Inferior parietal cortex (tissue), 1 donor: Measurements from ENCODE around the gene EFCAB11.

ENCODE experiments used
- DNase-seq: peaks from one replicate; pipeline ENCODE4 v3.0.0-alpha.2; 2016; ENCODE audit errors: extremely low spot score

EFCAB11 gene

DNA sequence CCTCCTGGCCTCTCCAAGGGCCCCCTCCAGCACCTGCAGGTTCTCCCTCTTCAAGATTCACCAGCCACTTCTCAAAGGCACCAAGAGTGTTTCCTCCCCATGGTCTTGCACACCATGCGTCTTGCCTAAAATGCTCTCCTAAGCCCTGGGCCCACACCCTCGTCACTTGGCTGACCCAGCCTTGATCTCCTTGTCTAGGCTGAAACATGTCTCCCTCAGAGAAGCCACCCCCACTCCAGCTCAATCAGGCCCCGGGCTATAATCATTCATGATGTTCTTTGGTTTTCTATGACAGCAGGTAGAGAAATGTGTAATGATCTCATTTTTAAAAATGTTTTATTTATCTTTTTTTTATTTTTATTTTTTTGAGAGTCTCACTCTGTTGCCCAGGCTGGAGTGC is 88.1 kb downstream of the EFCAB11 start:
- DNase-seq: no peak

DNA sequence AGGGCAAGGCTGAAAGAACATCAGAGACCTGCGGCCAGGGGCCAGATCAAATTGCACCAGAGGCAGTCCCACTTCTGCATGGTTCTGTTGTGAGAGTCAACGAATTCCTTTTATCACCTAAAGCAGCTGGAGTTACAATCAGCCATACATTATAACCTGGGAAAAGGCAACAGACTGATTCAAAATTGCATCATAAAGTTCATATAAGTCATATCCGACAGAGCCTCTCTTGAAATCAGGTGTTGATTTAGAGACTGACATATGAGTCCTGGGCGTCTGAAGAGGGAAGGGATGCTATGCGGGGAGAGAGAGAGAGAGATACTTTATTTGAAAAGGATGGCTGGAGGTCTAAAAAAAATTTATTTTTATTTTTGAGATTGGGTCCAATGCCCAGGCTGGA is 89.4 kb downstream of the EFCAB11 start:
- DNase-seq: no peak

DNA sequence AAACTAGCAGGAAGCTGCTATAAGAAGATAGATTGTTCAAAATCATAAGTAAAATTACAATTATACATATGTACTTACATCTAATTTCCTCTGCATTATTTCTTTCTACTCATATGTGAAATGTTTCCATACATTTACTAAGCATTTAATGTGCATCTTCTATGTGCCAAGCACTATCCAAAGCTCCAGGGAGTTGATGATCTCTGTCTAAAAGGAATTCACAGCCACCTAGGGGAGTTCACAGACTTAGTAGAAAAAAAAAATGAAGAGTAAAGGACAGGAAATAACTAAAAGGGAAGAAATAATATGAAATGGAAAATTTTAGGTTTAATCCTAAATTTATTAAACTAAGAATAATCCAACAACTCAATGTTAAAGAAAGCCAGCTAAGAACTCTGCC is 91.7 kb downstream of the EFCAB11 start:
- no peak for DNase-seq

DNA sequence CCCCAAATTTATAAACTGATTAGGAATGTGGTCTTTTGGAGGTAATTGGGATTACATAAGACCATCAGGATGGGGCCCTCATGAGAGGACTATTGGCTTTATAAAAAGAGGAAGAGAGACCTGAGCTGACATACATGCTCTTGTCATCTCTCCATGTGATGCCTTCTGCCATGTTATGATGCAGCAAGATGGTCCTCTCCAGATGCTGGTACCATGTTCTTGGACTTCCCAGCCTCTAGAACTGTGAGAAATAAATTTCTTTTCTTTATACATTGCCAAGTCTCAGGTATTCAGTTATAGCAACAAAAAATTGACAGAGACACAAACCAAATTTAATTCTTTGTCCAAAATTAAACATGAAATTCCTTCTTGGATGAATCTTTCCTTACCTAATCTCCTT is 92.9 kb downstream of the EFCAB11 start:
- no peak for DNase-seq

DNA sequence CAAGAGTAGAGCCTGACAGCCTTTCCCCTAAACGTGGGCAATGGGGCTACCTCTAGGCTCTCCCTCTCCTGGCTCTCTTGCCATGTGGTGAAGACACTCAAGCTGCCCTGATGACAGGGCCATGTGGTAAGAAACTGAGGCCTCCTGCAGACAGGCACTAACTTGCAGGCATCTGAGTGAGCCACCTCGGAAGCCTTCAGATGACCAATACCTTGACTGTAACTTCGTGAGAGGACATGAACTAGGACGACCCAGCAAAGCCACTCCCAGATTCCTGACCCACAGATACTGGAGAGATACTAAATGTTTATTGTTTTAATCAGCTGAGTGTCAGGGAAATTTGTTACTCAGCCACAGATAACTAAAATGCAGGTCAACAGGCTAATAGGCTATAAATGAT is 96.4 kb downstream of the EFCAB11 start:
- DNase-seq: no peak

DNA sequence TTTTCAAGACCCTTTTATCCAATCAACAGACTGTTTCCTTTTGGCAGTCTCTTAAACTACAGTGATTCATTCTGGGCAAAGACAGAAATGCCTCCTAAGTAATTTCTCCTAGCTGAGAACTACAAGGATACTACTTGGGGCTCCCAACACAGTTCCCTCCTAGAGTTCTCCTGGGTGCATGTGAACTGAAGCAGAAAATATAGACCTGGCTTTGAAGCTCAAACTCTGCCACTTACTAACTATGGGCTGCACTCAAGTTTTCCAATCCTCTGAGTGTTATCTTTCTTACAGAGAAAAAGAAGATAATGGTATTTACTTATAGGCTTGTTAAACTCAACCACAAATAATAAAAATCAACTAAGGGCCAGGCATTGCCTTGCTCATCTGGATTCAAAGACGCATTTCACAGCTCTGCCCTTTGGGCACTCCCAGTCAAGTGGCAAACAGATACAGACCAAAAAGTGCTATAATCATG is 97.6 kb downstream of the EFCAB11 start:
- no peak for DNase-seq

DNA sequence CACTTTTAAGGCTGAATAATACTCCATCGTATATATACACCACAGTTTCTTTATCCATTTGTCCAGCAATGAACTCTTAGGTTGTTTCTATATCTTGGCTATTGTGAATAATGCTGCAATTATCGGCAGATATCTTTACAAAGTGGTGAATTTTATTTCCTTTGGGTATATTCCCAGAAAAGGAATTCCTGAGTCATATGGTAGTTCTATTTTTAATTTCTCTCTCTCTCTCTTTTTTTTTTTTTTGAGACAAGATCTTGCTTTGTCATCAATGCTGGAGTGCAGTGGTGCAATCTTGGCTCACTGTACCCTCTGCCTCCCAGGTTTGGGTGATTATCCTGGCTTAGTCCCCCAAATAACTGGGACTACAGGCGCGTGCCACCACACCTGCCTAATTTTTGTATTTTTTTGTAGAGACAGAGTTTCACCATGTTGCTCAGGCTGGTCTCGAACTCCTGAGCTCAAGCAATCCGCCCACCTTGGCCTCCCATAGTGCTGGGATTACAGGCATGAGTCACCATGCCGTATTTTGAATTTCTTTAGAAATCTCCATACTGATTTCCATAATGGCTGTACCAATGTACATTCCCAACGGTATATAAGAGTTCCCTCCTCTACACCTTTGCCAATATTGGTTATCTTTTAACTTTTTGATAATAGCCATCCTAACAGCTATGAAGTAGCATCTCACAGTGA is 98.4 kb downstream of the EFCAB11 start:
- DNase-seq: no peak

DNA sequence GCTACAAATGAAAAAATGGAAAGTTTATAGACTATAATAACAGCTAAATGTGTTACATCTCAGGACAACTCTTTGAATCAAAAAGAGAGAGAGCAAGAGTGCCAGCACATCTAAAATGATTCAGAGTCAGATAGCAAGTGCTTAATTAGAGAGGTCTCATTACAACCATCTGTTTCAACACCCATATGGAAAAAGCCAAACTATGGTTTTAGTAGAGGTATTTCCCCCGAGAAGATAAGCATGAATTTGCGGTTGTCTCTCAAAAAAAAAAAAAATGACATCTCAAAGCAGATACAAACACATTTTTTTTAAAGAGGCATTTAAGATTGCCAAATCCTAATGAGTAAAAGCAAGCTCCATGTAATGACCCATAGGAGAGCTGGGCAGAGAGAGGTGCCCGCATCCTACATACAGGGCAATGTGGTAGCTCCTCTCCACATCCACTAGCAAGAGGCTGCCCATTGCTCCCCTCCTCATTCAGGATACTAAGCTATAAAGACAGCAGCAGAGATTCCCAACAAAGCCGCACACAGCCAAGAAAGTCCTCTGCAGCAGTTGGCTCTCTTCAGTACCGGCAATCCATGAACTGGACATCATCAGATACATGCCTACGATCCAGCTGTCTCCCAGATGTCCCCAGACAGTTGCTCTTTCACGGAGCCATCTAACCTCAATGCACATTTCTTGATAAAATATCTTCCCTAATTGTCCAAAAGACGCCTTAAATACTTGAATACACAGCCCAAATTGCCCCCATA is 100.4 kb downstream of the EFCAB11 start:
- DNase-seq: no peak

DNA sequence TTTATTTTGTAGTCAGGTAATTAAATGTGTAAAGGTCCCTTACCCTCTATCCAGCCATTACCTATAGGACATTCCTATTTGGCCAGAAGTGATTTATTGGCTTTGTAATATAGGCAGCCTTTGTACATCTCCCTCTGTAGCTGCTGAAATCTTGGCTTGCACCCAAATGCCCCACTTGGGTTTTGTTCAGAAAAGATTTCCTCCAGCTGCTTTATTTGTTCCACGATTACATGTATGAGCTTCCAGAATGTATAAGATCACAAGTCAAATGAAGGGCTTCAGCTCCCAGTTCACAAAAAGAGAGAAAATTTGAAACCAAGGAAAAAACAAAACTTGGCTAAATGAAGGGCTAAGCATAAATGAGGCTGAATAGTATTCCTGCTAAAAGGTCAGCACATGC is 103.4 kb downstream of the EFCAB11 start:
- DNase-seq: no peak

DNA sequence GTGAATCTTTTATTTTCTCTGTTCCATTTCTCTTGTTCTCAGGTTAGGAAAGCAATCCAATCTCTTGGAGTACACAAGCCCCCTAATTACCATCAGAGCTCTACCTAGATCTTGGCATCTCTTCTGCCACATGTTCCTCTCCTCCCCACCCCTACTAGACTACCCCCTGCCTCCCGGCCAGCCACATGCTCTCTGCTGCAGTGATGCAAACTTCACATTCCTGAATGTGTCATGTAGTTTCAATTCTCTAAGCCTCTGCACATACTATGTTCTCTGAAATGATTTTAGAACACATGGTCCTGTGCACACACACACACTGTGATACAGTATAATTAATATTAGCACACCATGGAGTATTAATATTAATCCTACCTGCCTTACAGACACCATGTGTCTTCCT is 104.6 kb downstream of the EFCAB11 start:
- no peak for DNase-seq

DNA sequence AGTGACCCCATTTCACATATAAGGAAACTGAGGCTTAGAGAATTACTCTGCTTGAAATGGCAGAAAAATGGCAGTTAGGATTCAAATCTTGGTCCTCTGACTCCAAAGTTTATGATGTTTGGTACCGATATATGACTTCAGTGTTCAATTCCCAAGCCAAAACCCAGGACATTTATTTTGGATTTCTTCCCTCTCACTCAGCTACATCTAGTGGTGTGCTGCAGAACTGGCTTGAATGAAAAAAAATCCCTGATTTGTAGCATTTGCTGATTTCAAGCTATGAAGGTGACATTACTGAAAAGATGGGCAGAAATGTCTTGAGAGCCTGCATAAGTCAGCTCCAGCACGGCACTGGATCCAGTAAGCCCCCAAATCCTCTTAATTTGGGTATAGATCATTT is 106.4 kb downstream of the EFCAB11 start:
- DNase-seq: peak; percentile 15

DNA sequence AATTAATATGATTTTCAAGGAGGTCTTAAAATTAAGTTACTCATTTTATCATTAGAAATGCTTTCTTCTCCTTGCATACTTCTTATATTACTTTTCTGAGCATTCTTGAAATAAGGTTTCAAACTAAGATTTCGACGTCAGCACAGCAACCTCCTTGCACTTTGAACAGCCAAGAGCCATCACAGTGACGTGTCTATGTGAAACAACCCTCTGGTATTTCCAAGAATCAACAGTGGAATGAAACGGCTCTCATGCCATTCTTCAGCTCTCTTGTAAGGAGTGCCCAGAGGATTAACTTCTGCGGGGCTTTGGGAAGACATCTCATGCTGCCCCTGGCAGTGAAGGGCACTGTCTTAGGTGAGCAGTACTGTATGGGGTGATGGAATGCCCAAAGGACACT is 109.2 kb downstream of the EFCAB11 start:
- DNase-seq: no peak

DNA sequence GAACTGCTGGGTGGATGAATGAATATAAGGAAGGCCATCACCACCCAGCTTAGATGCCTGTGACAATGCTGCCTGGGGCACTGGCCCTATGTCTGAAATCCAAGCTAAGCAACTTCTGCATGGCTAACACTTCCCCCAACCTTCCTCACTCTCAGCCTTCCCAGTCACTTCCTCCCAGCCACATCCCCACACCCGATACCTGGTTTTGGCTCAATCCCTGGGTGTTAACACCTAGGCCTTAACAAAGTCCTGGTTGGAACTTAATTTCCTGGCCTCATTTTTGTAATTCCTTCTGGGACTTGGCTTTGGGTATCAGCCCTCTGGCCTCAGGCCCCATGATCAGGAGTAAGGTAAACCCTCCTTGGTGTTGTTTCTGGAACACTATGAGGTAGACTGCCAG is 110.0 kb downstream of the EFCAB11 start:
- no peak for DNase-seq

DNA sequence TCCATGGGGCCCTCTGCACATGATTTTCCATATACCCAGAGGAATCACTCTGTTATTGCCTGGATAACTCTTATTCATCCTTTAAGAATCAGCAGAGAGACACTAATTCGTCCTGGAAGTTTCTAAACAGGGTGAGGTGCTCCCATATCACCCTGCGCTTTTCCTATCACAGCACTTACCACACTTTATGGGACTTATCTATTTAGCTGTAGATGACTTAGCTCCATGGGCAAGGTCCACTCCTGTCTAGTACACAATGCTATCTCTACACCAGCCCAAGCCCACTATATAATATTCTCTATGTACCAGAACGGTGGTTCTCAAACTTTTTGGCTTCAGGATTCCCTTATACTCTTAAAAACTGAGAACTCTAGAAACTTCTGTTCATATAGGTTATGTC is 111.7 kb downstream of the EFCAB11 start:
- DNase-seq: no peak

DNA sequence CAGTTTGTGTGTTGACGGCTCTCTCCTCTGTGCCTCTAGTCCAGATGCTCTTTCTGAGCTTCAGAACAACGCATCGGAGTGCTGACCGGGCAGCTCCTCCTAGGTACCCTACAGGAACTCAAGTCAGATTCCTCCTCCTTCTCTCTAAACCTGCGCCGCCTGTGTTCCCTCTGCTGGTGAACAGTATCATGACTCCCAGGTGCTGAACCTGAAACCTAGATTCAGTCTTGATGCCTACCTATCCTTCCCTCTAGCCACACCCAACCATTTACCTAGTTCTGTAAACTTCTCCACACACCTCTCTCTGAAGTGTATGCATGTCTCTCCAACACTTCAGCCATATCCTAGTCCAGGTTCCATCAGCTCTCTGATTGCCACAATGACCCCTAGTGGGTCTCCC is 112.7 kb downstream of the EFCAB11 start:
- DNase-seq: no peak

DNA sequence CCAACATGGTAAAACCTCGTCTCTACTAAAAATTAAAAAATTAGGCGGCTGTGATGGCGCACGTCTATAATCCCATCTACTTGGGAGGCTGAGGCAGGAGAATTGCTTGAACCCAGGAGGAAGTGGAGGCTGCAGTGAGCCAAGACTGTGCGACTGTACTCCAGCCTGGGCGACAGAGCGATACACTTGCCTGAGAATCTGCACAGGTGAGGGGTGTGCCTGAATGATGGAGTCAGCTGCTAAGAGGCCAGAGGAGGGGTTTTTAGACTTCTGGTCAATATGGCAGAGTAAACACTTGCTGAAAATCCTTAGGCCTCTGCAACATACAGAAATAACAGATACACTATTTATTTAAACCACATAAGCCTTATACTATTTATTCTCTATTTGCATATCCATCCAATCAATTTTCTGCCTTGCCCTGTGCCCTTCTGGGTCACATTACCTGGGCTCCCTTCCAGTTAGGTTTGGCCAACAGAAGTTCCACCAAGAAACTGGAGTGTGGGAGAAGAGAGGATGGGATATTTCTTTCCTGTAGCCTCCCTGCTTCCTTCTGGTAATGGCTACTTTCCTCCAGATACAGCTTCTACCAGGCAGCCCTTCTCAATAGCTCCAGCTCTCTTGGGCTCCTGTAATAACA is 117.6 kb downstream of the EFCAB11 start:
- no peak for DNase-seq

DNA sequence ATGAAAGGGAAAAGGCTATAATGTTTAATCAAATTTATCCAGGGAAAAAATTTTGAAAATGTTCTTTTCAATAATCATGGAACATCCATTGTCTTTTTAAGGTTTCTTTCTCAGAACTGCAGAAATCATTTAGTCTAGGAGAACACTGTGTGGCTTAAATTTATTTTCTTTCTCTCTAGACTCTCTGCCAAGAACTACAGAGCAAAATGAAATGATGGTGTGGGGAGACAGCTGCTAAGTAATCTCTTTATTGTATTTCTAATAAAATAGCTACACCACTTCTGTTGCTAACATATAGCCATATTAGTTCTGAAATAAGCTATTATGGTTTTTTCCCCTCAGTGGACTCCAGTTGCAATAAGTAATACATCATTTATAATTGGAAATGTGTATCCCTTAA is 120.9 kb downstream of the EFCAB11 start:
- DNase-seq: no peak

DNA sequence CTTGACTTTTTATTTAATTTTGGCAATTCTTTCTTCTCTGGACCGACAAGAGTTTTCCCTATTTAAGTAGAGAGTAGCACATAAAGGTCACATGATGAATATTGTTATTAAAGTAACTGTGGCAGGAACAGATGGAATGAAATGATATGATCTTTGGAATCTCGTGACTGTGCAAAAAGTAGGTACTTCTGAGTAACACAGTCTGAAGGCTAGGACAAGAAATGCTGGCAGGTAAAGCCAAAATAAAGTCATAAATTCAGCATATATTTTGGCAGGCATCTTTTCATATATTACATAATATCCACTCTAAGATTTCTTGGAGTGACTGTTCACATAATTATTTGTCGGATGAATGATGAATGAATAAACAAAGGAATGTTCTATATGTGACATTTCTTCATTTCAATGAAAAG is 121.4 kb downstream of the EFCAB11 start:
- DNase-seq: no peak

DNA sequence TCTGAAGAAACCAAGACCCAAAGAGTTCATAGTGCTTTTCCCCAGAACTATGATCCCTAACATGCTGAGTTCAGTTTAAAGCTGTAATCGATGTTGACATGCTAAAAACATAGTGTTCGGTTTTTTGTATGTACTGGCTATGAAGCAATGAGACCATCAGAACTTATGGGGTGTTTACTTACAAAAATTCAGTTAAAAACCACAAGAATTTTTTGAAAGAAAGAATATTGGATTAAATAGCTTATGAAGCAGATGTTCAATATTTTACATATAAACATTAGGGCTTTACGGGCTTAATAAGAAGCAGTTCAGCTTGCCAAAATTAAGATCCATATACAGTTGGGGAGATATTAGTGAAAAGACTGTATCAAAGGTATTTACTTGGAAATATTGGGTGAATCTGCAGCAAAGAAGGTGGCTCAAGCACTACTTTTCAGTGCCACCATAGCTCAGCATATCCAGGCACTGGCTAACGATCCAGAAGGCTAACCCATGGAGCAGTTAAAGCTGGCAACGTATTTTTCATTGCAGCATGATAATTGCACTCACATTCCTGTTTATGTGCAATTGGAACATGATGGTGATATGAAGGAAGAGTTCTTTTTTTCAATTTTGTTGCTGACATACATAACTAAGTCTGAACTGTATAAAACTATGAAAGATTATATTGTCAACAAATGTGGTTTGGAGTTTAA is 125.9 kb downstream of the EFCAB11 start:
- DNase-seq: no peak

DNA sequence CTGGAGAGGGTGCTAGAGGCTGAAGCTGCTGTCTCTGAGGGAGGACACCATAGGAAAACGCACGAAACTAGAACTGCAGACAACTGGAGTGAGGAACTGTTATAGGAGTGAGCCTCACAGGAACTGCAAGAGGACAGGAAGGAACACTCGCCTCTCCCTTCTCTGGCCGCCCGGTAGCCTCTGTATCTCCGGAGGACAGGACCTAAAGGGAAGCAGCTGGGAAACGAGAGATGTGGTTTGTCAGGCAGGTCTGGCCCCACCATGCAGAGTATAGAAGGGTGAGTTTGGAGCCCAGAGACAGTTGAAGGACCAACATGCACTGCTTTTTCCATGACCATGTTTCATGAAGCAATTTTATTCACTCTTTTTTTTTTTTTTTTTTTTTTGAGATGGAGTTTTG is 127.3 kb downstream of the EFCAB11 start:
- DNase-seq: no peak

DNA sequence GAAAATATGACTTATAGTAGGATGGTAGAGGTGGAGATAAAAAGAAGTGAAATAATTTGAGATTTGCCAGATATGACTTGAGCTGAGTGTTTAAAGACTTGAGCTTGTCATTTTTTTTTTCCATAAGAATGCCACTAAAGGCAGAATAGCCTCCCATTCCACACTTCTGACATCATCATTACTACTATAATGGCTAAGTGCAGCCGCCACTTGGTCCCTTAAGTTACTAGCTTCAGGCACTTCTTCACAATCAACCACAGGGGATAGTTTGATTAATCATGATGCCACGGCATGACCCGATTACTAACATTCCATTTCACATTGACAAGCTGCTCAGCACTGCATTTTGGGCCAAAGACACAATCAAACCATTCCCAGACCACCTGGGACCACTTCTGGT is 127.9 kb downstream of the EFCAB11 start:
- no peak for DNase-seq

DNA sequence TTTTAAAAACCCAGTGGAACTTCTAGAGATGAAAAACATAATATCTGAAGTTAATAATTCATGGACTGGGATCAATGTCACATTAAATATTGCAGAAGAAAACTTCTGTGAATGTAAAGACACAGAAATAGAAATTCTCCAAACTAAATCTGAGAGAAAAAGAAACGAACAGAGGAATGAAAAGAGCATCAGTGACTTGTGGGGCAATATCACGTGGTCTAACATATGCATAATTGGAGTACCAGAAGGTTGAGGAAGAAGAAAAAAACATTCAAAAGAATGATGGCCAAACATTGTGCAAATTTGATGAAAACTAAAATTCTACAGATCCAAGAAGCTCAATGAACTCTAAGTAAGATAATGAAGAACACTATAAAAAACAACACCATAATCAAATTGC is 130.8 kb downstream of the EFCAB11 start:
- DNase-seq: no peak
